H9 (cell line): Measurements from ENCODE around the gene TMEM108. TPM values are rescaled to one million over a fixed set of nuclear protein-coding genes. Genes with fewer than 3 reads are reported as not detected.

ENCODE experiments used
- DNase-seq: peaks from one replicate; pipeline ENCODE4 v3.0.0-alpha.2; 2017
- H2AFZ ChIP-seq: one replicate; pipeline ENCODE4 v1.6.1; 2013; ENCODE audit warnings: mild to moderate bottlenecking, low read length, control low read depth, moderate library complexity
- H2AK5ac ChIP-seq: 2 replicates; pipeline ENCODE4 v1.6.1; 2013; ENCODE audit warnings: low read length, control low read depth, mixed read lengths; ENCODE audit not compliant: insufficient read length
- H2BK120ac ChIP-seq: one replicate; pipeline ENCODE4 v1.6.1; 2013; ENCODE audit warnings: low read depth, mild to moderate bottlenecking, low read length, control low read depth, inconsistent platforms; ENCODE audit not compliant: poor library complexity, severe bottlenecking
- H2BK12ac ChIP-seq: 2 replicates; pipeline ENCODE4 v1.6.1; 2013; ENCODE audit warnings: low read length, control low read depth, mixed read lengths, low read depth; ENCODE audit not compliant: insufficient read length
- H2BK15ac ChIP-seq: 2 replicates; pipeline ENCODE4 v1.6.1; 2013; ENCODE audit warnings: low read depth, low read length, control low read depth
- H2BK20ac ChIP-seq: one replicate; pipeline ENCODE4 v1.6.1; 2013; ENCODE audit warnings: low read depth, mild to moderate bottlenecking, low read length, control low read depth, inconsistent platforms; ENCODE audit not compliant: poor library complexity, severe bottlenecking
- H2BK5ac ChIP-seq: 2 replicates; pipeline ENCODE4 v1.6.1; 2013; ENCODE audit warnings: low read length, control low read depth, mixed read lengths; ENCODE audit not compliant: insufficient read length
- H3K14ac ChIP-seq: 2 replicates; pipeline ENCODE4 v1.6.1; 2013; ENCODE audit warnings: low read length, control low read depth; ENCODE audit not compliant: insufficient read depth
- H3K18ac ChIP-seq: 2 replicates; pipeline ENCODE4 v1.6.1; 2013; ENCODE audit warnings: low read depth, mild to moderate bottlenecking, mixed read lengths, low read length, control low read depth; ENCODE audit not compliant: insufficient read length
- H3K23ac ChIP-seq: 2 replicates; pipeline ENCODE4 v1.6.1; 2013; ENCODE audit warnings: low read length, control low read depth, mixed read lengths, low read depth; ENCODE audit not compliant: insufficient read length
- H3K23me2 ChIP-seq: 2 replicates; pipeline ENCODE4 v1.6.1; 2013; ENCODE audit warnings: low read depth, mild to moderate bottlenecking, mixed read lengths, low read length, control low read depth; ENCODE audit not compliant: insufficient read length, poor library complexity, severe bottlenecking
- H3K27ac ChIP-seq: 2 replicates; pipeline ENCODE4 v1.5.1; 2013; ENCODE audit warnings: low read length, control low read depth, mixed read lengths, low read depth; ENCODE audit not compliant: insufficient read length
- H3K27me3 ChIP-seq: 2 replicates; pipeline ENCODE4 v1.6.1; 2013; ENCODE audit warnings: low read length, control low read depth, inconsistent platforms; ENCODE audit not compliant: insufficient read depth
- H3K4ac ChIP-seq: 2 replicates; pipeline ENCODE4 v1.6.1; 2013; ENCODE audit warnings: low read depth, mild to moderate bottlenecking, control low read depth, inconsistent platforms, low read length, moderate library complexity
- H3K4me1 ChIP-seq: 2 replicates; pipeline ENCODE4 v1.6.1; 2013; ENCODE audit warnings: low read length, control low read depth, inconsistent platforms; ENCODE audit not compliant: insufficient read depth
- H3K4me2 ChIP-seq: 2 replicates; pipeline ENCODE4 v1.6.1; 2013; ENCODE audit warnings: low read length, control low read depth, mixed read lengths; ENCODE audit not compliant: insufficient read length, insufficient read depth
- H3K56ac ChIP-seq: 2 replicates; pipeline ENCODE4 v1.6.1; 2013; ENCODE audit warnings: low read depth, mild to moderate bottlenecking, mixed read lengths, low read length, control low read depth; ENCODE audit not compliant: insufficient read length
- H3K79me1 ChIP-seq: 2 replicates; pipeline ENCODE4 v1.6.1; 2013; ENCODE audit warnings: low read depth, mild to moderate bottlenecking, moderate library complexity, low read length, control low read depth, inconsistent platforms; ENCODE audit not compliant: insufficient read depth, poor library complexity, severe bottlenecking
- H3K79me2 ChIP-seq: 2 replicates; pipeline ENCODE4 v1.6.1; 2013; ENCODE audit warnings: low read length, control low read depth, inconsistent platforms; ENCODE audit not compliant: insufficient read depth
- H3K9ac ChIP-seq: 2 replicates; pipeline ENCODE4 v1.6.1; 2013; ENCODE audit warnings: low read length, control low read depth, mixed read lengths; ENCODE audit not compliant: insufficient read length; ENCODE audit errors: extremely low read depth
- H3K9me3 ChIP-seq: one replicate; pipeline ENCODE4 v1.6.1; 2013; ENCODE audit warnings: low read depth, low read length, inconsistent platforms; ENCODE audit not compliant: control insufficient read depth
- H3T11ph ChIP-seq: one replicate; pipeline ENCODE4 v1.6.1; 2013; ENCODE audit warnings: mild to moderate bottlenecking, low read length, control low read depth, inconsistent platforms
- H4K20me1 ChIP-seq: one replicate; pipeline ENCODE4 v1.6.1; 2013; ENCODE audit not compliant: control insufficient read depth, insufficient read length, insufficient read depth
- H4K5ac ChIP-seq: 2 replicates; pipeline ENCODE4 v1.6.1; 2013; ENCODE audit warnings: low read depth, mild to moderate bottlenecking, mixed read lengths, low read length, control low read depth; ENCODE audit not compliant: insufficient read length
- H4K8ac ChIP-seq: replicated peaks from 2 replicates; pipeline ENCODE4 v1.6.1; 2013; ENCODE audit warnings: low read length, control low read depth, mixed read lengths, low read depth; ENCODE audit not compliant: insufficient read length
- H4K91ac ChIP-seq: 2 replicates; pipeline ENCODE4 v1.6.1; 2013; ENCODE audit warnings: low read depth, mild to moderate bottlenecking, moderate library complexity, mixed read lengths, low read length, control low read depth; ENCODE audit not compliant: insufficient read length
- H3K27ac Mint-ChIP-seq, 3 experiments: 2 replicates in 2 of 3; 3 replicates in 1 of 3; pipeline ENCODE4 v1.8.0; 2020 to 2021; ENCODE audit warnings: mixed read lengths in 3 of 3, mild to moderate bottlenecking in 1 of 3, moderate library complexity in 1 of 3
- H3K27me3 Mint-ChIP-seq: 2 replicates; pipeline ENCODE4 v1.8.0; 2021; ENCODE audit warnings: low read depth, mild to moderate bottlenecking, moderate library complexity, mixed read lengths
- H3K36me3 Mint-ChIP-seq, 3 experiments: 2 replicates in 2 of 3; 3 replicates in 1 of 3; pipeline ENCODE4 v1.8.0; 2020 to 2021; ENCODE audit warnings: low read depth in 3 of 3, mixed read lengths in 3 of 3; ENCODE audit not compliant: insufficient read depth in 1 of 3
- H3K4me1 Mint-ChIP-seq, 2 experiments: 2 replicates each; pipeline ENCODE4 v1.8.0; 2020; ENCODE audit warnings: mixed read lengths in 2 of 2
- H3K4me3 Mint-ChIP-seq, 2 experiments: 2 replicates in 1 of 2; 3 replicates in 1 of 2; pipeline ENCODE4 v1.8.0; 2020 to 2021; ENCODE audit warnings: mild to moderate bottlenecking in 2 of 2, mixed read lengths in 2 of 2, moderate library complexity in 1 of 2
- H3K9me3 Mint-ChIP-seq, 2 experiments: 2 replicates in 1 of 2; 3 replicates in 1 of 2; pipeline ENCODE4 v1.8.0; 2020; ENCODE audit warnings: mild to moderate bottlenecking in 2 of 2, mixed read lengths in 2 of 2, moderate library complexity in 1 of 2
- CTCF ChIP-seq: fragments of 200-600 bp; sonication (generic); conservative IDR thresholded peaks from 3 replicates; pipeline ENCODE4 v1.8.0; 2021; ENCODE audit warnings: antibody characterized with exemption, mild to moderate bottlenecking
- WGBS: extraction: QIAGEN DNeasy Blood & Tissue Kit; methylation state at CpG from one replicate; pipeline ENCODE4 v1.1.7; 2013; ENCODE audit warnings: missing lambda C conversion rate, low lambda C conversion rate, mixed read lengths; ENCODE audit not compliant: insufficient read length; ENCODE audit errors: extremely low coverage; 5-methylcytosine and 5-hydroxymethylcytosine counted together
- total RNA-seq: library from RNA; stranded (reverse); gene quantifications from 2 replicates; pipeline ENCODE4 v1.2.1, GENCODE V29; 2021

Gene TMEM108
- total RNA-seq, 1 experiment from 2014 or later: 5.0 TPM

- peak overlapping the region in 2 of 3 experiments; percentile 8 to 12; a peak in 2 of 7 replicates for H3K27ac Mint-ChIP-seq
Observed at GRCh38 chr3:133077688-133078087, 39.5 kb downstream of the TMEM108 start.

More at GRCh38 chr3:133077688-133078087, 39.5 kb downstream of the TMEM108 start:
- H3K4me1 ChIP-seq: no peaks in the 10 kb centered on the region
- H3K9me3 ChIP-seq: no peaks in the 10 kb centered on the region
- H3K14ac ChIP-seq: no peak overlapping the region
- H4K20me1 ChIP-seq: no peaks in the 10 kb centered on the region
- TF ChIP-seq CTCF: no peak
- H3K9ac ChIP-seq: no peak overlapping the region
- H3K4me2 ChIP-seq: no peak overlapping the region
- H3K79me2 ChIP-seq: no peaks in the 10 kb centered on the region
- no peak for DNase-seq
- H3K27me3 Mint-ChIP-seq: no peaks in the 10 kb centered on the region
- H4K8ac ChIP-seq: no peak overlapping the region
- WGBS: no CpG with 5 or more reads among the region's 3 CpGs
- no peaks in the 10 kb centered on the region for H3K23me2 ChIP-seq
- no peak overlapping the region for H2BK5ac ChIP-seq
- no peak overlapping the region for H3K27ac ChIP-seq
- peaks cover 0 to 5% (median 4%) of the 10 kb centered on the region in 3 experiments; a peak in 3 of 7 replicates for H3K36me3 Mint-ChIP-seq
- no peak overlapping the region for H2BK20ac ChIP-seq
- H2BK15ac ChIP-seq: no peak overlapping the region
- no peaks in the 10 kb centered on the region for H3K4me1 Mint-ChIP-seq
- no peak overlapping the region for H3T11ph ChIP-seq
- H3K27me3 ChIP-seq: no peaks in the 10 kb centered on the region
- no peak overlapping the region for H2AK5ac ChIP-seq
- H3K18ac ChIP-seq: no peak overlapping the region
- H3K9me3 Mint-ChIP-seq: no peaks in the 10 kb centered on the region; a peak in 1 of 5 replicates
- H3K4me3 Mint-ChIP-seq: no peak overlapping the region
- no peak overlapping the region for H2AFZ ChIP-seq
- H2BK12ac ChIP-seq: no peak overlapping the region
- no peak overlapping the region for H4K5ac ChIP-seq
- no peak overlapping the region for H3K56ac ChIP-seq
- H3K23ac ChIP-seq: no peak overlapping the region
- H2BK120ac ChIP-seq: no peak overlapping the region
- H3K79me1 ChIP-seq: no peaks in the 10 kb centered on the region
- H3K4ac ChIP-seq: no peak overlapping the region
- H4K91ac ChIP-seq: no peak overlapping the region
